ACC112 (cell line): Measurements from ENCODE around the gene MPEG1.

Experiments used
- H2AFZ ChIP-seq: fragments of 200-600 bp; sonication (generic); one replicate; pipeline ENCODE4 v1.6.0; 2017; ENCODE audit warnings: antibody characterized with exemption, low read length; ENCODE audit not compliant: unreplicated experiment
- H3K27ac ChIP-seq: fragments of 200-600 bp; sonication (generic); 2 replicates; pipeline ENCODE4 v1.5.1; 2014; ENCODE audit warnings: low read depth, mild to moderate bottlenecking, antibody characterized with exemption, low read length, moderate library complexity
- H3K27me3 ChIP-seq: fragments of 200-600 bp; sonication (generic); 2 replicates; pipeline ENCODE4 v1.6.1; 2014; ENCODE audit warnings: mild to moderate bottlenecking, antibody characterized with exemption, low read length, moderate library complexity, mixed read lengths; ENCODE audit not compliant: insufficient read depth
- H3K36me3 ChIP-seq: fragments of 200-600 bp; sonication (generic); 2 replicates; pipeline ENCODE4 v1.6.1; 2016; ENCODE audit warnings: mild to moderate bottlenecking, antibody characterized with exemption, low read length, moderate library complexity, mixed read lengths; ENCODE audit not compliant: insufficient read depth
- H3K4me1 ChIP-seq: fragments of 200-600 bp; sonication (generic); one replicate; pipeline ENCODE4 v1.6.1; 2016; ENCODE audit warnings: low read length, mixed read lengths; ENCODE audit not compliant: insufficient read depth, unreplicated experiment, control insufficient read depth
- H3K4me3 ChIP-seq: fragments of 200-600 bp; sonication (generic); 2 replicates; pipeline ENCODE4 v1.5.1; 2014; ENCODE audit warnings: mild to moderate bottlenecking, low read depth, low read length
- H3K79me2 ChIP-seq: fragments of 200-600 bp; sonication (generic); one replicate; pipeline ENCODE4 v1.6.0; 2016; ENCODE audit warnings: low read length; ENCODE audit not compliant: control insufficient read depth, unreplicated experiment, insufficient read depth

The MPEG1 gene, protein sequence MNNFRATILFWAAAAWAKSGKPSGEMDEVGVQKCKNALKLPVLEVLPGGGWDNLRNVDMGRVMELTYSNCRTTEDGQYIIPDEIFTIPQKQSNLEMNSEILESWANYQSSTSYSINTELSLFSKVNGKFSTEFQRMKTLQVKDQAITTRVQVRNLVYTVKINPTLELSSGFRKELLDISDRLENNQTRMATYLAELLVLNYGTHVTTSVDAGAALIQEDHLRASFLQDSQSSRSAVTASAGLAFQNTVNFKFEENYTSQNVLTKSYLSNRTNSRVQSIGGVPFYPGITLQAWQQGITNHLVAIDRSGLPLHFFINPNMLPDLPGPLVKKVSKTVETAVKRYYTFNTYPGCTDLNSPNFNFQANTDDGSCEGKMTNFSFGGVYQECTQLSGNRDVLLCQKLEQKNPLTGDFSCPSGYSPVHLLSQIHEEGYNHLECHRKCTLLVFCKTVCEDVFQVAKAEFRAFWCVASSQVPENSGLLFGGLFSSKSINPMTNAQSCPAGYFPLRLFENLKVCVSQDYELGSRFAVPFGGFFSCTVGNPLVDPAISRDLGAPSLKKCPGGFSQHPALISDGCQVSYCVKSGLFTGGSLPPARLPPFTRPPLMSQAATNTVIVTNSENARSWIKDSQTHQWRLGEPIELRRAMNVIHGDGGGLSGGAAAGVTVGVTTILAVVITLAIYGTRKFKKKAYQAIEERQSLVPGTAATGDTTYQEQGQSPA

DNA sequence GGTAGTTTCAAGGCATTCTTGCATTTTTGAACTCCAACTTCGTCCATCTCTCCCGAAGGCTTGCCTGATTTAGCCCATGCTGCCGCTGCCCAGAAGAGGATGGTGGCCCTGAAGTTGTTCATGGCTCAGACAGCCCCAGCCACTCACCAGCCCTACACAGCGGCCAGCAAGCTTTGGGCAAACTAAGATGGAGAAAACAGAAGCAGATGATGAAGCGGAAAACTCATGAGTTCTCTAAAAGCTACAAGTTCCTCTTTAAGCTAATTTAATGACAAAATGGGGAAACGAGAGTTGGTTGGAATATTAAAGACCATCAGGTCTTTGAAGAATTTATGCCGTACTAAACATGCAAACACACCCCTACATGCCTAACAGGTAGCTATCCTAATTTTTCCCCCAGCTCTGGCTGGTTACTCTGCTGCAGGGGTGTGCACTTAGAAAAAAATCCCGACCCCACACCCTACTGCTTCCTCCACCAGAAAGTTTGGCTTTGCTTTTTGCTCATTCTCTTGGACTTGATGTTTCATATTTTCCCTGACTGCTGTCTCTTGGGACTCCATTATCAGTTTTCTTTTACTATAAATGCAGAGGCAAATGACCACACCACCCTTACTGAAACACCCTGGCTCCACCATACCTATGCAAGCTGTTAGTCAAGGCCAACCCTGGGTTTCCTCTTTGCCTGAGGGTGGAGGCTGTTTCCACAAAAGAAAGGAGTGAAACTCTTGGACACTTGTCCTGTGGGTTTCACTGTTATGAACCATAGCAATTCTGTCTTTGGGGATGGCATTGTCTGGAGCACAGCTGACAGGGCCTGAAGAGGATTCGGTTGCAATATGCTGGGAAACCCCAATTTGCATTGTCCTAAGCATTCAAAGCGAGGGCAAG lies at the start of gene MPEG1:
Gene MPEG1 (minus strand): TSS at position 184 of the 888 bp plus-strand sequence. CDS start 62 bp downstream, at position 122.
- H3K27me3 ChIP-seq: no peaks in the 10 kb centered on the region; the same call in 1 of the 2 replicates
- no peak within 1 kb of the TSS for H2AFZ ChIP-seq
- H3K27ac ChIP-seq: no peak within 1 kb of the TSS
- H3K4me3 ChIP-seq: no peak within 1 kb of the TSS
- peaks cover 24% of the 10 kb centered on the region for H3K4me1 ChIP-seq
- no peaks in the 10 kb centered on the region for H3K79me2 ChIP-seq
- H3K36me3 ChIP-seq: no peaks in the 10 kb centered on the region

DNA sequence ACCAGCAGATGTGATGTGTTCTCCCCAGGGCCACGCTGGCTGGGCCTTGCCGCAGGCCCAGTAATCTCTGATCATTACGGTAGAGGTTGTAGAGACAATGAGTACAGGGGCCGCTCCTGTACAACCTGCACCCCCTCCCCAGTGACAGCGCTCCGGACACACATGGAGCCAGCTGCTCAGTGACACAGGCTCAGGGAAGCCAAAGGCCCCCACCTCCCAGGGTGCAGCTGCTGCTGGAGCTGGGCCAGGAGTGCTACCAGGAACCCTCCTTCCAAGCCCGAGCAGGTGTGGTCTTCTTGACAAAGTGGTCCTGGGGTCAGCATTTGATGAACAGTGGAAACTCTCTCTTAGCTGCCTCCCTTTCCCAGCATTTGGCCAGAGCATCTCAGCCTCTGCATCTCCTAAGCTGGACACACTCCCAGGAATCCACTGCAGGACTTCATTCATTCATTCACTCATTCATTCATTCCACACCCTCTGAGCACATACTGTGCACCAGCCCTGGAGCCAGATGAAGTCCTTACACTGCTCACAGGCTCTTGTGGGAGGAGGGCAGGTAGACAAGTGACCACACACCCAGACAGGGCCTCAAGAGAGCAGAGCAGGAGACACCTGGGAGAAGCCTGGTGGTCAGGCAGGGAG lies 49.6 kb upstream of the MPEG1 start:
- no peaks in the 10 kb centered on the region for H3K36me3 ChIP-seq
- no peak overlapping the region for H2AFZ ChIP-seq
- no peak overlapping the region for H3K4me3 ChIP-seq
- no peaks in the 10 kb centered on the region for H3K79me2 ChIP-seq
- H3K27me3 ChIP-seq: no peaks in the 10 kb centered on the region
- H3K4me1 ChIP-seq: no peaks in the 10 kb centered on the region
- H3K27ac ChIP-seq: no peak overlapping the region

DNA sequence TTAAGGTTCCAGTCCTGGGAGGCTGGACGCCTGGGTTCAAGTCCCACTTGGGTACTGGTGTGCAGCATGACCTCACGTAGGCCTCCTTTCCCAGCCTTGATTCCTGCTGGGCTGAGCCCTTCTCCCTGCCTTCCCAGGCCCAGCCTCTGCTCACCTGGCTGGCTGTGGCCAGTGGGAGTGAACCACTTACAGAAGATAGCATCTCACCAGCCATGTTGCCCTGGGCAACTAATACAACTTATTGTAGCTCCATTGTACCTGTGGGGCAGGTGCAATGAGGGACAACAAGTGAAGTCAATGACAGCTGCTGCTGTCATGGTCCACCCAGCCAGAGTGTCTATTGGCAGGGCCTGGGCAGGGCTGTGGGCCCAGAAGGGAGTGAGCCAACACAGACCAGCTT lies 48.4 kb upstream of the MPEG1 start:
- H3K27me3 ChIP-seq: no peaks in the 10 kb centered on the region
- H3K36me3 ChIP-seq: no peaks in the 10 kb centered on the region
- no peaks in the 10 kb centered on the region for H3K79me2 ChIP-seq
- H3K4me3 ChIP-seq: no peak overlapping the region
- H3K4me1 ChIP-seq: no peaks in the 10 kb centered on the region
- no peak overlapping the region for H2AFZ ChIP-seq
- no peak overlapping the region for H3K27ac ChIP-seq

DNA sequence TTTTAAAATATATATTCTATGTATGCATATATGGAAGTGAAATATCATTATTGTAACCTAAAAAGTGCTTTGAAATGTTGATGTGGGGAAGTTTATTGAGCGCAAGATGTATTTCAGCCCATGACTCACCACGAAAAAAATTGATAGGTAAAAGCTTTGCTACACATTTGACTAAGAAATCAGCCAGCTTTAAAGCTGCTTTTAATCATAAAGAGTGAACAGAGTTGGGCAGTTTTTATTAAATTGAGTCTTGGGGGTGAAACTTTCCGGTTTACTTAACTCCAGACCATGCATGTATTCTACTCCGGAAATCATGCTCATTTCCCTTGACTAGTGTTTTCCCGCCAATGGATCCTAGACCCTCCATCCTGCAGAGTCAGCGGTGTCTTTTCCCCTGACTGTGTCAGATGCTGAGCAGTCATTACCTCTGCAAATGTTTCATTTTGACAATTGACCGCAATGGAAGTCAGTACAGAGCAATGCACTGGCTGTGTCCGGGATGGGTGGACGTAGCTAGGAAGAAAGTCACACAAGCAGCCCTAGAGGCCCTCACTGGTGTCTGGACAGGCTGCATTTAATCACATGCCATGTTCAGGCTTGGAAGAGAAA lies 47.2 kb upstream of the MPEG1 start:
- H3K4me3 ChIP-seq: no peak overlapping the region
- no peaks in the 10 kb centered on the region for H3K36me3 ChIP-seq
- no peaks in the 10 kb centered on the region for H3K4me1 ChIP-seq
- no peaks in the 10 kb centered on the region for H3K27me3 ChIP-seq
- no peak overlapping the region for H2AFZ ChIP-seq
- no peaks in the 10 kb centered on the region for H3K79me2 ChIP-seq
- no peak overlapping the region for H3K27ac ChIP-seq

DNA sequence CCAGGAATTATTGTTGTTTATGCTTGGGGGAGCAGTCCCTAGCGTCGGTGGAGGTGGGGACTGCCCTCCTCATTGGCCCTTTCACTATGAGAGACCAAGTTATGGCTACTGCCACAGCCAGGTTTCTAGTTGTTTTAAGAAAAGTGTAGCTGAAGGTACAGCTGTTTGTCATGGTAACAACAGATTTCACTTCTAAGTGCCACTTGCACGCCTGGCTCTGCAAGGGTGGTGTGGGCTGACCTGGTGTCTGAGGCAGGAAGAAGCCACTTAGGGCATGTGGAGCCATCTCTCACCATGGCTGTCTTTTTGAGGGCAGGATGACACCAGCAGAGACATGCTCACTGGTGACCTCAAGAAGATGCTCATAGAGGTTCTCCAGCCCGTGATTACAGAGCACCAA lies 46.3 kb upstream of the MPEG1 start:
- no peaks in the 10 kb centered on the region for H3K79me2 ChIP-seq
- no peaks in the 10 kb centered on the region for H3K36me3 ChIP-seq
- H3K4me1 ChIP-seq: no peaks in the 10 kb centered on the region
- H3K4me3 ChIP-seq: no peak overlapping the region
- no peak overlapping the region for H2AFZ ChIP-seq
- no peak overlapping the region for H3K27ac ChIP-seq
- no peaks in the 10 kb centered on the region for H3K27me3 ChIP-seq

DNA sequence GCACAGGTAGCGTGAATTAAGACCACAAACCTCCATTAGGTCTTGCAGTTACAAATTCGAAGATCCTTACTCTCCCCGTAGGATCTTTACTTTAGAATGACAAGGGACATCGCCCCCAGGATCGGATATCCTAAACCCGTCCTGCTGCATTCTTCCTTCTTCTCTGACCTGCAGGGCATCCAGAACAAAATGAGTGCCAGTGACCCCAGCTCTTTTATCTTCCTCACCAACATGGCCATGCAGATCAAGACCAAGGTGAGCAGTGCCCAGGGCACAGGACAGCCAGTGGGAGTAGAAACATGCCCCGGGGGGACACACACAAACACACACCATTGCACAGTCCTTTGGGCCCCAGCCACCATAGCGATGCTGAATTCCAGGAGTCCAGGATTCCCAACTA lies 42.6 kb upstream of the MPEG1 start:
- Histone ChIP-seq H3K36me3 (no peaks in the 10 kb centered on the region), H3K4me3 (no peak overlapping the region), H3K4me1 (no peaks in the 10 kb centered on the region), H2AFZ (no peak overlapping the region), H3K27ac (no peak overlapping the region), H3K27me3 (no peaks in the 10 kb centered on the region), H3K79me2 (no peaks in the 10 kb centered on the region)

DNA sequence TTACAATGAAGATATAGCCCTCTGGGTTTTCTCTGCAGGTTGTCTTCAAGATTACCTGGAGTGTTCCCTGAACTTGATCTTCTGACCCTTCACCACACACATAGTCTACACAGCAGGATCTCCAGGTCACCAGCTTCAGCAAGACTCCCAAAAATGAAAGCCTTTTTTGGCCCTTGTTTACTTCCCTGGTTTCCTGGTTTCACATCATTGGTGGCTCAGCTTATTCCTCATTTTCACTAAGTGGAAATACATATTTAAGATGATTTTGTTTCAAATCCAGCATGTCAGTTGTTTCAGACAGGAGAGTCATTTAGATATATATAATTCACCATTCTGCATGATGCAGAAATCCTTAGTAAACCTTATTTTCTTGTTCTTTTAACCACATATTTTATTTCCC lies 41.6 kb upstream of the MPEG1 start:
- H3K27ac ChIP-seq: no peak overlapping the region
- no peaks in the 10 kb centered on the region for H3K27me3 ChIP-seq
- H3K79me2 ChIP-seq: no peaks in the 10 kb centered on the region

DNA sequence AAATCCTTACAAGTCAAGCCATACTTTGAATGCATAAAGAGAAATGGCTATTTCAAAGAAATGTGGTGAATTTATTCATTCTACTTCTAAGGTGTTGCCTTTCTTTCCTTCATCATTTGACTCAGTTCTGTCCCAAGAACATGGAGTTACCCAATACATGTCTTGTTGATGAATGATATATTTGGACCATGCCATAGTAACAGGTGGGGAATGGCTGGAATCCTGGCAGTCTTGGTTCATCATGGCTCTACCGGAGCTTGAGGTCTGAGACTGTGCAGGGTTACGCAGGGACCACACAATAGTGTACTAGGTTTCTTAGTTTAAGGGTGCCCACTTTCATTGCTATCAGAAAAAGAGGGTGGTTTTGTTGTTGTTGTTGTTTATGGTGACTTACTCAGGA lies 40.3 kb upstream of the MPEG1 start:
- Histone ChIP-seq H3K36me3 (no peaks in the 10 kb centered on the region), H3K79me2 (no peaks in the 10 kb centered on the region), H3K27ac (no peak overlapping the region), H3K4me1 (peaks cover 7% of the 10 kb centered on the region), H3K27me3 (no peaks in the 10 kb centered on the region), H2AFZ (no peak overlapping the region), H3K4me3 (no peak overlapping the region)

More for the DNA sequence above, 41.6 kb upstream of the MPEG1 start:
- no peak overlapping the region for H2AFZ ChIP-seq
- H3K4me1 ChIP-seq: no peaks in the 10 kb centered on the region
- H3K4me3 ChIP-seq: no peak overlapping the region
- no peaks in the 10 kb centered on the region for H3K36me3 ChIP-seq

DNA sequence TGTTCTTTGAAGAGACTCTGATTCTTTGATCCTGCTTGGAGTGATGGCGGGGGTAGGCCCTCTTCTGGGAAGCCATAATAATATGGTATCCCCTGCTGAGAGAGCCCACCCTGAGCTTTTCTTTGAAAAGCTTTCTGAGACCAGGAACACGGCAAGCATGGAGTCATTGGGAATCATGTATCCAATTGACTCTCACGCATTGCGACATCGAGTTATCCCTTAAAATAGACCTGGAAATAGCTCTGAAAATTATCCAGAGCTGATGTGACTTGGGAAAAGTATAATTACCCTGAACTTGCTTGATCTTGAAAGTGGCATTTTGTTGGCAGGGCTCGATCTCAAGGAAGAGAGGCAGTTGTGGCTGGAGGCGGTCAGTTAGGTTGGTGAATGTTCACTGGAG lies 36.8 kb upstream of the MPEG1 start:
- Histone ChIP-seq H3K36me3 (no peaks in the 10 kb centered on the region), H3K79me2 (no peaks in the 10 kb centered on the region), H3K4me3 (no peak overlapping the region), H3K27ac (no peak overlapping the region), H3K27me3 (no peaks in the 10 kb centered on the region), H2AFZ (no peak overlapping the region), H3K4me1 (peaks cover 20% of the 10 kb centered on the region)
